HG02885 (cell line): ENCODE data around the gene FANK1.

Source experiments
- ATAC-seq: cut with Tn5 transposase; IDR thresholded peaks from one replicate; pipeline ENCODE4 v1.9.1; 2021; ENCODE audit warnings: mild to moderate bottlenecking; ENCODE audit not compliant: unreplicated experiment, poor library complexity

Gene FANK1

DNA sequence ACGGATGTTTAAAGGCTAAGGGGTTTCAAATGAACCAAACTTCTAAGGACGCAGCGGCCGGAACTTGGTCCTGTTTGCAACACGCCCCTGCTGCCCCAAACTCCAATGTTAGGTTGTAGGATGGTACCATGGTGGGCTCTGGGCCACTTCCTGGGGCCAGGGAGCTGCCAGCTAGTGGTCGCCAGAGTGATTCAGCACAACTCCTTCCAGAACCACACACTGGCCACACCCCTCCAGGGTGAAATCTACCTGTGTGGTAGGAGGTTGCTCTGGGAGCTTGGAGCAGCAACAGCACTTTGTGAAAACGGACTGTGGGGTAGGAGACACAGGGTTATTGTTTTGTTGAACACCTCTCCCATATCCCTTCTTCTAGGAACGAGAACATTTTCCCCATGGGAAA is 161.1 kb downstream of the FANK1 start:
- ATAC-seq: no peak

DNA sequence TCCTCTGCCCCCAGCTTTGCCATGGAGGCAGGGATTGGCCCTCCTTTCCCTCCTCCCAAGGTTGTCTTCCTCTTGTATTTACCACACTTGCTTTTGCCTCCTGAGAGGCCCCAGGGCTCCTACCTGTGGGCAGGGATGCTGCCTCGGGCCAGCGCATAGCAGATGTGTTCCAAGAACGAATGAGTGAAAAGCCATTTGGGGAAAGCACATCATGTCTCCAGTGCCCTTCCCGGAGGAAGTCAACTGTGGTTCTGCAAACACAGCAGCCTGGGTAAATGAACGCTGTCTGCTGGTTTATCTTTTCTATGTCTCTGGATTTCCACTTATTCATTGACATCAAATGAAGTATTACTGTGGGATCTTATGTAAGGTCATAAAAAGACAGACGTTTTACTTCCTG is 161.7 kb downstream of the FANK1 start:
- ATAC-seq: no peak

DNA sequence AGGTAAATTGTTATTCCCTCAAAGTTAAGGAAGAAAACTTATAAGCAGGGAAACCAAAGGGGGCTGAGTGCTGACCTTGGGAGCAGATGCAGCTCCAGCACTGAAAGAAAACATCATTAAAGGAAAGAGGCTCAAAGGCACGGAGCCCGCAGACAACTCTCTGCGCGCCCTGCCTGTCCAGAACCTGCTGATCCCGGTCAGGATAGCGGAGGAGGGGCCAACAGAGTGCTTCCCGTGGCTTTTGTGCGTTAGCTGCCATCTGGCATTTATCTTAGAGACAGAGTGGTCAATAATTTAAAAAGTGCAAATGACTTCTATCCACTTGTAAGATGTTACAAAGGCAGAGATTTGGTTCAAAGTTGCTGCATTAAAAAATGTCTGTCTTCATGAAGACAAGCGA is 162.1 kb downstream of the FANK1 start:
- no peak for ATAC-seq
